Naive thymus-derived CD4-positive, alpha-beta T cell (primary cell): ENCODE results near the gene MOCOS. TPM values are rescaled to one million over a fixed set of nuclear protein-coding genes. Genes with fewer than 3 reads are reported as not detected.

Source experiments
- ATAC-seq: fragments of 150-1000 bp; cut with Tn5 transposase; 2 replicates; pipeline ENCODE4 v1.10.0; 2021; ENCODE audit warnings: mild to moderate bottlenecking, moderate library complexity
- CTCF ChIA-PET: fragments of 350-600 bp; sonication (Branson Sonifier 250); formaldehyde crosslinking; loops from one replicate; lab custom pipeline; 2021; ENCODE audit warnings: antibody characterized with exemption; lab: Charles Lee
- POLR2A ChIA-PET: fragments of 350-600 bp; sonication (Branson Sonifier 250); formaldehyde crosslinking; loops from one replicate; lab custom pipeline; 2021; ENCODE audit warnings: antibody characterized with exemption, inconsistent platforms; lab: Charles Lee
- DNase-seq, 9 donors: peaks; one replicate each; pipeline versions ENCODE4 v3.0.0 to v3.0.0-alpha.2; 2020 to 2022; ENCODE audit warnings: mixed read lengths in 1 of 9
- H3K27ac ChIP-seq: one replicate; pipeline ENCODE4 v1.7.0; 2013; ENCODE audit warnings: mild to moderate bottlenecking, low read depth, low read length, moderate library complexity
- H3K27me3 ChIP-seq, 2 donors: one replicate each; pipeline ENCODE4 v1.7.0; 2013; ENCODE audit warnings: low read length in 2 of 2, mild to moderate bottlenecking in 2 of 2, moderate library complexity in 2 of 2; ENCODE audit not compliant: control insufficient read depth in 2 of 2, insufficient read depth in 2 of 2
- H3K36me3 ChIP-seq, 3 experiments: 1 replicate in 2 of 3; 2 replicates in 1 of 3; pipeline ENCODE4 v1.7.0; 2013; ENCODE audit warnings: low read length in 3 of 3, mild to moderate bottlenecking in 3 of 3, moderate library complexity in 1 of 3; ENCODE audit not compliant: insufficient read depth in 3 of 3, control insufficient read depth in 2 of 3
- H3K4me1 ChIP-seq, 2 donors: one replicate each; pipeline ENCODE4 v1.7.0; 2013; ENCODE audit warnings: low read length in 2 of 2, mild to moderate bottlenecking in 2 of 2, moderate library complexity in 1 of 2; ENCODE audit not compliant: control insufficient read depth in 2 of 2, insufficient read depth in 2 of 2
- H3K4me3 ChIP-seq: 2 replicates; pipeline ENCODE4 v1.7.0; 2013; ENCODE audit warnings: mild to moderate bottlenecking, low read length
- H3K9me3 ChIP-seq, 3 experiments: 1 replicate in 2 of 3; 2 replicates in 1 of 3; pipeline ENCODE4 v1.7.0; 2013; ENCODE audit warnings: low read length in 3 of 3; ENCODE audit not compliant: control insufficient read depth in 2 of 3
- H3K27ac Mint-ChIP-seq, 9 donors: one replicate each; pipeline ENCODE4 v1.8.0; 2020 to 2022; ENCODE audit warnings: mixed read lengths in 9 of 9, mild to moderate bottlenecking in 8 of 9, moderate library complexity in 5 of 9, inconsistent platforms in 2 of 9
- H3K27me3 Mint-ChIP-seq, 5 donors: one replicate each; pipeline ENCODE4 v1.8.0; 2021 to 2022; ENCODE audit warnings: mixed read lengths in 5 of 5, mild to moderate bottlenecking in 1 of 5
- H3K36me3 Mint-ChIP-seq, 5 donors: one replicate each; pipeline ENCODE4 v1.8.0; 2020 to 2022; ENCODE audit warnings: mixed read lengths in 5 of 5, mild to moderate bottlenecking in 3 of 5, inconsistent platforms in 1 of 5
- H3K4me1 Mint-ChIP-seq, 7 donors: one replicate each; pipeline ENCODE4 v1.8.0; 2020 to 2022; ENCODE audit warnings: mixed read lengths in 7 of 7, mild to moderate bottlenecking in 3 of 7, inconsistent platforms in 1 of 7
- H3K4me3 Mint-ChIP-seq, 10 donors: one replicate each; pipeline ENCODE4 v1.8.0; 2020 to 2022; ENCODE audit warnings: mild to moderate bottlenecking in 10 of 10, mixed read lengths in 10 of 10, moderate library complexity in 6 of 10, inconsistent platforms in 2 of 10
- H3K9me3 Mint-ChIP-seq, 11 donors: one replicate each; pipeline ENCODE4 v1.8.0; 2020 to 2022; ENCODE audit warnings: mixed read lengths in 11 of 11, mild to moderate bottlenecking in 4 of 11, inconsistent platforms in 1 of 11, moderate library complexity in 1 of 11
- intact Hi-C, 2 donors: fragments of 100-400 bp; cut with micrococcal nuclease; formaldehyde crosslinking; loops; one replicate each; pipeline ENCODE4 v1.15.1; 2023
- polyA plus RNA-seq, 2 donors: library from polyadenylated mRNA; unstranded; fragments of 300-500 nt; fragmentation: Illumina TruSeq; gene quantifications; one replicate each; pipeline ENCODE4 v1.2.3, GENCODE V29; 2021
- total RNA-seq, 6 experiments: library from RNA in 5 of 6; stranded (reverse) in 5 of 6; gene quantifications; 1 replicate in 5 of 6; 2 replicates in 1 of 6; pipeline ENCODE4 v1.2.3 and lab custom pipeline; 2021 to 2026

MOCOS gene
- total and polyA plus RNA-seq, 7 experiments from 2014 or later = 0.05 TPM; not detected in 6

GRCh38 chr18:36308711-36309435, 121.6 kb downstream of the MOCOS start:
- H3K27ac ChIP-seq = no peak overlapping the region
- ATAC-seq = no peak
- POLR2A ChIA-PET = no interaction called here
- no peaks in the 10 kb centered on the region for H3K27me3 ChIP-seq
- peaks cover 37 to 63% (median 51%) of the 10 kb centered on the region in 5 donors for H3K27me3 Mint-ChIP-seq
- H3K36me3 ChIP-seq = no peaks in the 10 kb centered on the region
- H3K4me3 ChIP-seq = no peak overlapping the region
- H3K9me3 ChIP-seq = no peaks in the 10 kb centered on the region
- no peak overlapping the region for H3K27ac Mint-ChIP-seq
- no peak for DNase-seq
- peaks cover 0 to 2% (median 0%) of the 10 kb centered on the region in 11 donors for H3K9me3 Mint-ChIP-seq
- H3K4me1 ChIP-seq = no peaks in the 10 kb centered on the region
- H3K4me1 Mint-ChIP-seq = no peaks in the 10 kb centered on the region
- H3K4me3 Mint-ChIP-seq = no peak overlapping the region
- intact Hi-C loops = no loop called here
- CTCF ChIA-PET = interaction anchor here (0.9 kb wide), 1 partner anchor 291 kb away, joined by 3 read pairs; no protein-coding TSS in a partner anchor
- H3K36me3 Mint-ChIP-seq = no peaks in the 10 kb centered on the region

GRCh38 chr18:36309436-36310391, 122.4 kb downstream of the MOCOS start:
- no peak overlapping the region for H3K4me3 Mint-ChIP-seq
- H3K9me3 Mint-ChIP-seq = peaks cover 0 to 2% (median 0%) of the 10 kb centered on the region in 11 donors
- ChIA-PET CTCF (interaction anchor here (0.9 kb wide), 1 partner anchor 292 kb away, joined by 3 read pairs; no protein-coding TSS in a partner anchor), POLR2A (no interaction called here)
- DNase-seq (no peak), ATAC-seq (no peak)
- H3K27me3 Mint-ChIP-seq = peaks cover 32 to 59% (median 47%) of the 10 kb centered on the region in 5 donors
- H3K27ac ChIP-seq = no peak overlapping the region
- H3K4me3 ChIP-seq = no peak overlapping the region
- intact Hi-C loops = no loop called here
- H3K27me3 ChIP-seq = no peaks in the 10 kb centered on the region
- no peaks in the 10 kb centered on the region for H3K36me3 Mint-ChIP-seq
- no peaks in the 10 kb centered on the region for H3K9me3 ChIP-seq
- no peak overlapping the region for H3K27ac Mint-ChIP-seq
- no peaks in the 10 kb centered on the region for H3K4me1 ChIP-seq
- no peaks in the 10 kb centered on the region for H3K4me1 Mint-ChIP-seq
- no peaks in the 10 kb centered on the region for H3K36me3 ChIP-seq

GRCh38 chr18:36311026-36311570, 123.8 kb downstream of the MOCOS start:
- DNase-seq = no peak
- Mint-ChIP-seq H3K4me3 (no peak overlapping the region), H3K27ac (no peak overlapping the region), H3K36me3 (no peaks in the 10 kb centered on the region), H3K4me1 (no peaks in the 10 kb centered on the region), H3K9me3 (peaks cover 0 to 2% (median 0%) of the 10 kb centered on the region in 11 donors), H3K27me3 (peaks cover 21 to 48% (median 40%) of the 10 kb centered on the region in 5 donors)
- ChIA-PET POLR2A (no interaction called here), CTCF (no interaction called here)
- no peaks in the 10 kb centered on the region for H3K9me3 ChIP-seq
- no peaks in the 10 kb centered on the region for H3K27me3 ChIP-seq
- no peak overlapping the region for H3K4me3 ChIP-seq
- intact Hi-C loops = no loop called here
- no peak for ATAC-seq
- H3K4me1 ChIP-seq = no peaks in the 10 kb centered on the region
- H3K36me3 ChIP-seq = no peaks in the 10 kb centered on the region
- no peak overlapping the region for H3K27ac ChIP-seq

GRCh38 chr18:36312806-36313395, 125.6 kb downstream of the MOCOS start:
- Histone ChIP-seq H3K4me1 (no peaks in the 10 kb centered on the region), H3K27ac (no peak overlapping the region), H3K9me3 (no peaks in the 10 kb centered on the region), H3K27me3 (no peaks in the 10 kb centered on the region), H3K4me3 (no peak overlapping the region), H3K36me3 (no peaks in the 10 kb centered on the region)
- H3K4me3 Mint-ChIP-seq = no peak overlapping the region
- no peaks in the 10 kb centered on the region for H3K36me3 Mint-ChIP-seq
- no peaks in the 10 kb centered on the region for H3K4me1 Mint-ChIP-seq
- ATAC-seq = no peak
- CTCF ChIA-PET = no interaction called here
- POLR2A ChIA-PET = no interaction called here
- H3K27ac Mint-ChIP-seq = no peak overlapping the region
- no peak for DNase-seq
- H3K9me3 Mint-ChIP-seq = peaks cover 0 to 6% (median 2%) of the 10 kb centered on the region in 11 donors
- H3K27me3 Mint-ChIP-seq = peaks cover 17 to 38% (median 26%) of the 10 kb centered on the region in 5 donors
- intact Hi-C loops = no loop called here

GRCh38 chr18:36314098-36314497, 126.8 kb downstream of the MOCOS start:
- DNase-seq = no peak
- Histone ChIP-seq H3K27ac (no peak overlapping the region), H3K4me1 (no peaks in the 10 kb centered on the region), H3K27me3 (no peaks in the 10 kb centered on the region), H3K4me3 (no peak overlapping the region), H3K36me3 (no peaks in the 10 kb centered on the region), H3K9me3 (no peaks in the 10 kb centered on the region)
- no peak for ATAC-seq
- POLR2A ChIA-PET = no interaction called here
- Mint-ChIP-seq H3K4me1 (no peaks in the 10 kb centered on the region), H3K36me3 (peaks cover 0 to 6% (median 0%) of the 10 kb centered on the region in 5 donors), H3K4me3 (no peak overlapping the region), H3K9me3 (peaks cover 0 to 16% (median 12%) of the 10 kb centered on the region in 11 donors), H3K27ac (no peak overlapping the region), H3K27me3 (peaks cover 9 to 29% (median 27%) of the 10 kb centered on the region in 5 donors)
- CTCF ChIA-PET = no interaction called here
- intact Hi-C loops = no loop called here

GRCh38 chr18:36314754-36315153, 127.5 kb downstream of the MOCOS start:
- ChIA-PET CTCF (no interaction called here), POLR2A (no interaction called here)
- no peaks in the 10 kb centered on the region for H3K27me3 ChIP-seq
- intact Hi-C loops = no loop called here
- H3K4me1 ChIP-seq = no peaks in the 10 kb centered on the region
- H3K9me3 Mint-ChIP-seq = peaks cover 0 to 21% (median 16%) of the 10 kb centered on the region in 11 donors
- no peak for ATAC-seq
- H3K9me3 ChIP-seq = no peaks in the 10 kb centered on the region
- peaks cover 14 to 31% (median 24%) of the 10 kb centered on the region in 5 donors for H3K27me3 Mint-ChIP-seq
- H3K4me1 Mint-ChIP-seq = no peaks in the 10 kb centered on the region
- no peak overlapping the region for H3K27ac Mint-ChIP-seq
- DNase-seq = no peak
- H3K4me3 ChIP-seq = no peak overlapping the region
- H3K36me3 ChIP-seq = no peaks in the 10 kb centered on the region
- no peak overlapping the region for H3K4me3 Mint-ChIP-seq
- peaks cover 0 to 7% (median 0%) of the 10 kb centered on the region in 5 donors for H3K36me3 Mint-ChIP-seq
- no peak overlapping the region for H3K27ac ChIP-seq
